Body of pancreas (tissue), 4 donors: ENCODE results near the gene HSF2BP.

ENCODE experiments used
- CTCF ChIP-seq, 7 experiments: fragments of 450-650 bp in 4 of 7; fragments of 200-600 bp in 3 of 7; sonication (generic) in 3 of 7; IDR thresholded peaks; one replicate each; pipeline ENCODE4 v1.5.1; 2016 to 2019; ENCODE audit warnings: antibody characterized with exemption in 7 of 7
- POLR2A ChIP-seq, 3 donors: fragments of 450-650 bp; IDR thresholded peaks; one replicate each; pipeline ENCODE4 v1.6.1; 2016; ENCODE audit warnings: antibody characterized with exemption in 3 of 3, mild to moderate bottlenecking in 2 of 3

GRCh38 chr21:43631411-43632107 is 27.7 kb downstream of the HSF2BP start:
- TF ChIP-seq CTCF (IDR thresholded peaks at IDR 0.05), result no peak
- TF ChIP-seq POLR2A (IDR thresholded peaks at IDR 0.05), result no peak
